HG02571 (cell line): ENCODE results near the gene SELENOO.

Experiments
- ATAC-seq: cut with Tn5 transposase; IDR thresholded peaks from one replicate; pipeline ENCODE4 v1.9.1; 2021; ENCODE audit warnings: mild to moderate bottlenecking, moderate library complexity; ENCODE audit not compliant: unreplicated experiment

The SELENOO gene

GRCh38 chr22:50171965-50172421 lies 28.8 kb upstream of the SELENOO start:
- no peak for ATAC-seq

GRCh38 chr22:50173311-50173982 lies 27.4 kb upstream of the SELENOO start:
- ATAC-seq, result no peak

GRCh38 chr22:50173983-50174355 lies 26.8 kb upstream of the SELENOO start:
- ATAC-seq, result no peak

- no peak for ATAC-seq
Observed at GRCh38 chr22:50174382-50175190, 26.2 kb upstream of the SELENOO start.

GRCh38 chr22:50175191-50175461 lies 25.7 kb upstream of the SELENOO start:
- no peak for ATAC-seq

GRCh38 chr22:50175921-50176849 lies 24.6 kb upstream of the SELENOO start:
- ATAC-seq, result no peak

- ATAC-seq, result no peak
Observed at GRCh38 chr22:50176850-50177536, 23.8 kb upstream of the SELENOO start.

- no peak for ATAC-seq
Observed at GRCh38 chr22:50177537-50178470, 23.0 kb upstream of the SELENOO start.

- no peak for ATAC-seq
Observed at GRCh38 chr22:50178471-50178864, 22.3 kb upstream of the SELENOO start.

- ATAC-seq, result no peak
Observed at GRCh38 chr22:50178871-50179869, 21.6 kb upstream of the SELENOO start.

- no peak for ATAC-seq
Observed at GRCh38 chr22:50179937-50180726, 20.7 kb upstream of the SELENOO start.

- ATAC-seq, result no peak
Observed at GRCh38 chr22:50180727-50181521, 19.9 kb upstream of the SELENOO start.

- ATAC-seq, result no peak
Observed at GRCh38 chr22:50182176-50183081, 18.4 kb upstream of the SELENOO start.

GRCh38 chr22:50183141-50183971 lies 17.5 kb upstream of the SELENOO start:
- no peak for ATAC-seq
